Activated T-helper 1 cell treated with anti-CD3 and anti-CD28 coated beads, Interleukin-12 subunit alpha, Interleukin-12 subunit beta, Interleukin-2, Interleukin-4 antibody, amounts not matched to agents 30 ng/mL and 10 ng/mL and 1 ng/mL, durations not matched to agents 14 hours and 24 hours and 36 hours (primary cell): Measurements from ENCODE around the gene KCNMA1. TPM values are rescaled to one million over a fixed set of nuclear protein-coding genes. Genes with fewer than 3 reads are reported as not detected.

Source experiments
- DNase-seq: peaks from one replicate; pipeline ENCODE4 v3.0.0; 2021; ENCODE audit warnings: low spot score
- H3K27ac Mint-ChIP-seq: one replicate; pipeline ENCODE4 v1.8.0; 2021; ENCODE audit warnings: mild to moderate bottlenecking, mixed read lengths
- H3K27me3 Mint-ChIP-seq: one replicate; pipeline ENCODE4 v1.8.0; 2022; ENCODE audit warnings: mild to moderate bottlenecking, moderate library complexity, mixed read lengths; ENCODE audit not compliant: insufficient read depth
- H3K36me3 Mint-ChIP-seq: one replicate; pipeline ENCODE4 v1.8.0; 2021; ENCODE audit warnings: low read depth, mixed read lengths
- H3K4me1 Mint-ChIP-seq: one replicate; pipeline ENCODE4 v1.8.0; 2021; ENCODE audit warnings: low read depth, mixed read lengths
- H3K4me3 Mint-ChIP-seq: one replicate; pipeline ENCODE4 v1.8.0; 2021; ENCODE audit warnings: mild to moderate bottlenecking, moderate library complexity, mixed read lengths
- H3K9me3 Mint-ChIP-seq: one replicate; pipeline ENCODE4 v1.8.0; 2021; ENCODE audit warnings: mixed read lengths
- intact Hi-C: fragments of 100-400 bp; cut with micrococcal nuclease; formaldehyde crosslinking; loops from one replicate; pipeline ENCODE4 v1.15.1; 2024
- total RNA-seq: library from RNA; stranded (reverse); gene quantifications from 2 replicates; pipeline ENCODE4 v1.2.3, GENCODE V29; 2022

The KCNMA1 gene
- total RNA-seq, 1 donor from 2014 or later: not detected

- no peaks in the 10 kb centered on the region for H3K27me3 Mint-ChIP-seq
- peak overlapping the region; percentile 9 for H3K27ac Mint-ChIP-seq
- H3K4me3 Mint-ChIP-seq: no peak overlapping the region
- H3K4me1 Mint-ChIP-seq: no peaks in the 10 kb centered on the region
- DNase-seq: no peak
- no peaks in the 10 kb centered on the region for H3K36me3 Mint-ChIP-seq
- intact Hi-C loops: loop anchor here (5.0 kb wide), 1 partner anchor 75 kb away; no protein-coding TSS in a partner anchor
- no peaks in the 10 kb centered on the region for H3K9me3 Mint-ChIP-seq
Measured at GRCh38 chr10:77111611-77112550, 525.7 kb downstream of the KCNMA1 start.

- H3K36me3 Mint-ChIP-seq: no peaks in the 10 kb centered on the region
- H3K27me3 Mint-ChIP-seq: no peaks in the 10 kb centered on the region
- no peak overlapping the region for H3K4me3 Mint-ChIP-seq
- DNase-seq: no peak
- no peaks in the 10 kb centered on the region for H3K9me3 Mint-ChIP-seq
- H3K27ac Mint-ChIP-seq: no peak overlapping the region
- H3K4me1 Mint-ChIP-seq: no peaks in the 10 kb centered on the region
- intact Hi-C loops: loop anchor here (5.0 kb wide), 1 partner anchor 73 kb away; no protein-coding TSS in a partner anchor
Measured at GRCh38 chr10:77110757-77111156, 526.9 kb downstream of the KCNMA1 start.

GRCh38 chr10:77109351-77109994 lies 528.1 kb downstream of the KCNMA1 start:
- Mint-ChIP-seq H3K4me1 (no peaks in the 10 kb centered on the region), H3K9me3 (no peaks in the 10 kb centered on the region), H3K27ac (no peak overlapping the region), H3K36me3 (no peaks in the 10 kb centered on the region), H3K4me3 (no peak overlapping the region), H3K27me3 (no peaks in the 10 kb centered on the region)
- intact Hi-C loops: no loop called here
- no peak for DNase-seq

GRCh38 chr10:77106676-77107075 lies 530.9 kb downstream of the KCNMA1 start:
- H3K9me3 Mint-ChIP-seq: no peaks in the 10 kb centered on the region
- DNase-seq: no peak
- H3K27me3 Mint-ChIP-seq: no peaks in the 10 kb centered on the region
- no peak overlapping the region for H3K27ac Mint-ChIP-seq
- intact Hi-C loops: no loop called here
- no peaks in the 10 kb centered on the region for H3K4me1 Mint-ChIP-seq
- H3K36me3 Mint-ChIP-seq: no peaks in the 10 kb centered on the region
- H3K4me3 Mint-ChIP-seq: no peak overlapping the region

GRCh38 chr10:77105761-77106221 lies 531.8 kb downstream of the KCNMA1 start:
- DNase-seq: no peak
- intact Hi-C loops: no loop called here
- Mint-ChIP-seq H3K9me3 (no peaks in the 10 kb centered on the region), H3K27ac (no peak overlapping the region), H3K4me1 (no peaks in the 10 kb centered on the region), H3K4me3 (no peak overlapping the region), H3K36me3 (no peaks in the 10 kb centered on the region), H3K27me3 (no peaks in the 10 kb centered on the region)

GRCh38 chr10:77104459-77104980 lies 533.1 kb downstream of the KCNMA1 start:
- Mint-ChIP-seq H3K27ac (no peak overlapping the region), H3K4me3 (no peak overlapping the region), H3K9me3 (no peaks in the 10 kb centered on the region), H3K4me1 (no peaks in the 10 kb centered on the region), H3K36me3 (no peaks in the 10 kb centered on the region), H3K27me3 (no peaks in the 10 kb centered on the region)
- intact Hi-C loops: no loop called here
- DNase-seq: no peak

- intact Hi-C loops: no loop called here
- H3K4me3 Mint-ChIP-seq: no peak overlapping the region
- H3K36me3 Mint-ChIP-seq: no peaks in the 10 kb centered on the region
Measured at GRCh38 chr10:77103213-77103612, 534.4 kb downstream of the KCNMA1 start.

GRCh38 chr10:77101341-77101740 lies 536.3 kb downstream of the KCNMA1 start:
- no peak overlapping the region for H3K27ac Mint-ChIP-seq
- no peak for DNase-seq
- H3K4me1 Mint-ChIP-seq: no peaks in the 10 kb centered on the region
- intact Hi-C loops: no loop called here
- H3K4me3 Mint-ChIP-seq: no peak overlapping the region
- no peaks in the 10 kb centered on the region for H3K36me3 Mint-ChIP-seq
- no peaks in the 10 kb centered on the region for H3K9me3 Mint-ChIP-seq
- H3K27me3 Mint-ChIP-seq: no peaks in the 10 kb centered on the region

More at GRCh38 chr10:77103213-77103612, 534.4 kb downstream of the KCNMA1 start:
- no peaks in the 10 kb centered on the region for H3K27me3 Mint-ChIP-seq
- H3K27ac Mint-ChIP-seq: no peak overlapping the region
- no peaks in the 10 kb centered on the region for H3K4me1 Mint-ChIP-seq
- H3K9me3 Mint-ChIP-seq: no peaks in the 10 kb centered on the region
- DNase-seq: no peak

- no peaks in the 10 kb centered on the region for H3K9me3 Mint-ChIP-seq
- DNase-seq: no peak
- intact Hi-C loops: no loop called here
- H3K27ac Mint-ChIP-seq: no peak overlapping the region
- H3K4me3 Mint-ChIP-seq: no peak overlapping the region
- H3K27me3 Mint-ChIP-seq: no peaks in the 10 kb centered on the region
- H3K4me1 Mint-ChIP-seq: no peaks in the 10 kb centered on the region
- H3K36me3 Mint-ChIP-seq: no peaks in the 10 kb centered on the region
Measured at GRCh38 chr10:77099136-77099535, 538.5 kb downstream of the KCNMA1 start.

GRCh38 chr10:77097625-77098024 lies 540.0 kb downstream of the KCNMA1 start:
- no peaks in the 10 kb centered on the region for H3K9me3 Mint-ChIP-seq
- H3K4me1 Mint-ChIP-seq: no peaks in the 10 kb centered on the region
- H3K27me3 Mint-ChIP-seq: no peaks in the 10 kb centered on the region
- no peak overlapping the region for H3K4me3 Mint-ChIP-seq
- DNase-seq: no peak
- H3K27ac Mint-ChIP-seq: no peak overlapping the region
- H3K36me3 Mint-ChIP-seq: no peaks in the 10 kb centered on the region
- intact Hi-C loops: no loop called here

- no peak for DNase-seq
- no peaks in the 10 kb centered on the region for H3K4me1 Mint-ChIP-seq
- no peaks in the 10 kb centered on the region for H3K36me3 Mint-ChIP-seq
- no peaks in the 10 kb centered on the region for H3K9me3 Mint-ChIP-seq
- intact Hi-C loops: no loop called here
- no peak overlapping the region for H3K27ac Mint-ChIP-seq
- no peak overlapping the region for H3K4me3 Mint-ChIP-seq
- H3K27me3 Mint-ChIP-seq: no peaks in the 10 kb centered on the region
Measured at GRCh38 chr10:77093126-77093525, 544.5 kb downstream of the KCNMA1 start.

- intact Hi-C loops: no loop called here
- Mint-ChIP-seq H3K27me3 (no peaks in the 10 kb centered on the region), H3K36me3 (no peaks in the 10 kb centered on the region), H3K4me1 (no peaks in the 10 kb centered on the region), H3K9me3 (no peaks in the 10 kb centered on the region), H3K27ac (no peak overlapping the region), H3K4me3 (no peak overlapping the region)
- no peak for DNase-seq
Measured at GRCh38 chr10:77091597-77092165, 545.9 kb downstream of the KCNMA1 start.
